Activated B cell treated with CpG ODN at 0.5 μM for 24 hours (primary cell): ENCODE results near the gene GLS. TPM values are rescaled to one million over a fixed set of nuclear protein-coding genes. Genes with fewer than 3 reads are reported as not detected.

ENCODE experiments used
- ATAC-seq: fragments of 200-7000 bp; cut with Tn5 transposase; one replicate; pipeline ENCODE4 v1.10.0; 2021; ENCODE audit warnings: low read depth, mild to moderate bottlenecking, moderate library complexity
- CTCF ChIA-PET: fragments of 350-600 bp; sonication (Branson Sonifier 250); formaldehyde crosslinking; loops from one replicate; lab custom pipeline; 2021; ENCODE audit warnings: antibody characterized with exemption; lab: Charles Lee
- POLR2A ChIA-PET: fragments of 350-600 bp; sonication (Branson Sonifier 250); formaldehyde crosslinking; loops from one replicate; lab custom pipeline; 2021; ENCODE audit warnings: antibody characterized with exemption; lab: Charles Lee
- DNase-seq: peaks from one replicate; pipeline ENCODE4 v3.0.0; 2022
- H3K27ac Mint-ChIP-seq: one replicate; pipeline ENCODE4 v1.8.0; 2020; ENCODE audit warnings: mixed read lengths
- H3K27me3 Mint-ChIP-seq: one replicate; pipeline ENCODE4 v1.8.0; 2021; ENCODE audit warnings: mixed read lengths
- H3K36me3 Mint-ChIP-seq: one replicate; pipeline ENCODE4 v1.8.0; 2021; ENCODE audit warnings: low read depth, mixed read lengths
- H3K4me1 Mint-ChIP-seq: one replicate; pipeline ENCODE4 v1.8.0; 2021; ENCODE audit warnings: mixed read lengths
- H3K4me3 Mint-ChIP-seq: one replicate; pipeline ENCODE4 v1.8.0; 2020; ENCODE audit warnings: mild to moderate bottlenecking, mixed read lengths
- H3K9me3 Mint-ChIP-seq: one replicate; pipeline ENCODE4 v1.8.0; 2020; ENCODE audit warnings: mixed read lengths
- CTCF ChIP-seq: fragments of 200-600 bp; IDR thresholded peaks from one replicate; pipeline ENCODE4 v1.8.0; 2022; ENCODE audit warnings: antibody characterized with exemption, mild to moderate bottlenecking
- intact Hi-C: fragments of 100-400 bp; cut with micrococcal nuclease; formaldehyde crosslinking; loops from one replicate; pipeline ENCODE4 v1.15.1; 2024
- total RNA-seq: library from RNA; stranded (reverse); gene quantifications from 2 replicates; pipeline ENCODE4 v1.2.3, GENCODE V29; 2022

The GLS gene
- total RNA-seq, 1 donor from 2014 or later: 255 TPM

GRCh38 chr2:190973262-190973661, 92.6 kb downstream of the GLS start:
- ATAC-seq: no peak
- H3K27ac Mint-ChIP-seq: no peak overlapping the region
- H3K27me3 Mint-ChIP-seq: no peaks in the 10 kb centered on the region
- ChIA-PET POLR2A (no interaction called here), CTCF (no interaction called here)
- no peak for DNase-seq
- intact Hi-C loops: no loop called here
- H3K36me3 Mint-ChIP-seq: peaks cover 91% of the 10 kb centered on the region
- H3K4me3 Mint-ChIP-seq: no peak overlapping the region
- TF ChIP-seq CTCF: no peak
- H3K4me1 Mint-ChIP-seq: no peaks in the 10 kb centered on the region
- H3K9me3 Mint-ChIP-seq: no peaks in the 10 kb centered on the region

DNA sequence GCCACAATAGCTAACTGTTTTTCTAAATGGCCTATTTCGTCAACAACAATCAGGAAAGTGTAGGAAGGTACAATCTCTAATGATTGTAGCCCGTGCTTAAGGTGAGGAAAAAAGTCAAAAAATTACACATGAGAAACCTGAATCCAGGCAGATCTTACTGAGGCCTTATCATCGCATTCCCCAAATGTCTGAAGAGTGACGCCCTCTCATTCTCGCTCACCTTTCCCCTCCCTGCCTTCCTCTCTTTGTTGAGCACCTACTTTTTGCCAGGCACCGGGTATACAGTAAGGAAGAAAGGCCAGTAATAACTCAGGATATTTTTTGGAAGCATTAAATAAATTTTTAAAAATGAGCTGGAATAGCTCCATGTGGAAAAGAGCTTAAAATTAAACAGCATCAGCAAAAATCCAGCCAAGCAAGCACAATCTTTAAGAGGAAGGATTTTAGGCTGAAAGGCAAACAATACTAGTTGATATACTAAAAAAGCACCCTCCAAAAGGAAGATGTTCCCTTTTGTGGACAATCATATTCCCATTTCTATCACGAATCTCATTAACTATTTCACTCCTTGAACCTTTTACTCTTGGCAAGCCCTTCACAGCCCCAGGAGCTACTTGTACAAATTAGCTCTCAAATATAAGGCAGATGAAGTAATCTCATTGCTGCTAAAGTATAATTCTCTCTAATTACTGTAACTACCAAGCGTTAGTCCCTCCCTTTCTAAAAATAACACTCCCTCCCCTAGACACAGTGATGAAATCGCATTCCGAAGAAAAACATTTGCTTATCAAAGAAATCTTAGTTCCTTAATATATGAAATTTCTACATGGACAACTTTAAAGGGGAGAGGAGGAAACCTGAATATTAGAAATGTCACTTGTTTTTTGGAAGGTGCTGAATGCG, 93.4 kb downstream of the GLS start:
- TF ChIP-seq CTCF: no peak
- Mint-ChIP-seq H3K4me3 (no peak overlapping the region), H3K9me3 (no peaks in the 10 kb centered on the region), H3K27ac (no peak overlapping the region), H3K4me1 (no peaks in the 10 kb centered on the region), H3K36me3 (peaks cover 94% of the 10 kb centered on the region), H3K27me3 (no peaks in the 10 kb centered on the region)
- POLR2A ChIA-PET: no interaction called here
- CTCF ChIA-PET: no interaction called here
- intact Hi-C loops: no loop called here
- ATAC-seq (no peak), DNase-seq (no peak)

GRCh38 chr2:190974629-190975361, 94.2 kb downstream of the GLS start:
- no peak for TF ChIP-seq CTCF

GRCh38 chr2:190976521-190976920, 95.9 kb downstream of the GLS start:
- H3K27ac Mint-ChIP-seq: no peak overlapping the region
- intact Hi-C loops: loop anchor here (2.0 kb wide), 1 partner anchor 14 kb away; no protein-coding TSS in a partner anchor

More at GRCh38 chr2:190974629-190975361, 94.2 kb downstream of the GLS start:
- intact Hi-C loops: no loop called here
- H3K27me3 Mint-ChIP-seq: no peaks in the 10 kb centered on the region
- CTCF ChIA-PET: no interaction called here
- no peak for DNase-seq
- POLR2A ChIA-PET: no interaction called here
- H3K9me3 Mint-ChIP-seq: no peaks in the 10 kb centered on the region
- peaks cover 1% of the 10 kb centered on the region for H3K4me1 Mint-ChIP-seq
- H3K4me3 Mint-ChIP-seq: no peak overlapping the region
- H3K36me3 Mint-ChIP-seq: peaks cover 94% of the 10 kb centered on the region
- no peak overlapping the region for H3K27ac Mint-ChIP-seq
- ATAC-seq: no peak

More at GRCh38 chr2:190976521-190976920, 95.9 kb downstream of the GLS start:
- ChIA-PET CTCF (no interaction called here), POLR2A (no interaction called here)
- TF ChIP-seq CTCF: no peak
- Mint-ChIP-seq H3K9me3 (no peaks in the 10 kb centered on the region), H3K4me3 (no peak overlapping the region), H3K27me3 (no peaks in the 10 kb centered on the region), H3K4me1 (peaks cover 17% of the 10 kb centered on the region), H3K36me3 (peaks cover 94% of the 10 kb centered on the region)
- ATAC-seq: no peak
- DNase-seq: no peak
